Progenitor cell of endocrine pancreas (in vitro differentiated cells): ENCODE data around the gene GXYLT2. TPM values are rescaled to one million over a fixed set of nuclear protein-coding genes. Genes with fewer than 3 reads are reported as not detected.

Experiments used
- DNase-seq: peaks from one replicate; pipeline ENCODE4 v3.0.0; 2021; ENCODE audit warnings: low spot score; ENCODE audit not compliant: unreplicated experiment
- H3K27ac Mint-ChIP-seq: 2 replicates; pipeline ENCODE4 v1.8.0; 2021; ENCODE audit warnings: mild to moderate bottlenecking, moderate library complexity, mixed read lengths
- H3K27me3 Mint-ChIP-seq: 2 replicates; pipeline ENCODE4 v1.8.0; 2021; ENCODE audit warnings: mixed read lengths
- H3K36me3 Mint-ChIP-seq: 2 replicates; pipeline ENCODE4 v1.8.0; 2022; ENCODE audit warnings: mixed read lengths; ENCODE audit not compliant: insufficient read depth
- H3K4me1 Mint-ChIP-seq: 2 replicates; pipeline ENCODE4 v1.8.0; 2021; ENCODE audit warnings: low read depth, mixed read lengths
- H3K4me3 Mint-ChIP-seq: 2 replicates; pipeline ENCODE4 v1.8.0; 2021; ENCODE audit warnings: low read depth, mild to moderate bottlenecking, moderate library complexity, mixed read lengths
- H3K9me3 Mint-ChIP-seq: 2 replicates; pipeline ENCODE4 v1.8.0; 2021; ENCODE audit warnings: low read depth, mixed read lengths
- CTCF ChIP-seq: fragments of 200-600 bp; sonication (generic); IDR thresholded peaks from one replicate; pipeline ENCODE4 v1.5.0; 2021; ENCODE audit warnings: antibody characterized with exemption, mild to moderate bottlenecking; ENCODE audit not compliant: unreplicated experiment
- total RNA-seq: library from RNA; stranded (reverse); gene quantifications from 2 replicates; pipeline ENCODE4 v1.2.1, GENCODE V29; 2021

Gene GXYLT2
- total RNA-seq, 1 donor from 2014 or later = 6.0 TPM

GRCh38 chr3:72890166-72890925, 2.5 kb downstream of the GXYLT2 start:
- H3K27me3 Mint-ChIP-seq = peaks cover 6% of the 10 kb centered on the region
- no peak overlapping the region for H3K4me3 Mint-ChIP-seq
- H3K36me3 Mint-ChIP-seq = no peaks in the 10 kb centered on the region
- DNase-seq = no peak
- H3K9me3 Mint-ChIP-seq = no peaks in the 10 kb centered on the region
- no peak overlapping the region for H3K27ac Mint-ChIP-seq
- TF ChIP-seq CTCF = no peak
- peaks cover 21% of the 10 kb centered on the region for H3K4me1 Mint-ChIP-seq

GRCh38 chr3:72891053-72891855, 3.4 kb downstream of the GXYLT2 start:
- H3K27ac Mint-ChIP-seq = no peak overlapping the region
- no peaks in the 10 kb centered on the region for H3K36me3 Mint-ChIP-seq
- peaks cover 6% of the 10 kb centered on the region for H3K27me3 Mint-ChIP-seq
- no peak for TF ChIP-seq CTCF
- no peak overlapping the region for H3K4me3 Mint-ChIP-seq
- DNase-seq = no peak
- no peaks in the 10 kb centered on the region for H3K9me3 Mint-ChIP-seq
- peaks cover 21% of the 10 kb centered on the region for H3K4me1 Mint-ChIP-seq

GRCh38 chr3:72892081-72892775, 4.4 kb downstream of the GXYLT2 start:
- peaks cover 6% of the 10 kb centered on the region for H3K27me3 Mint-ChIP-seq
- no peak for TF ChIP-seq CTCF
- no peak overlapping the region for H3K27ac Mint-ChIP-seq
- H3K4me3 Mint-ChIP-seq = no peak overlapping the region
- peaks cover 18% of the 10 kb centered on the region for H3K4me1 Mint-ChIP-seq
- DNase-seq = no peak
- no peaks in the 10 kb centered on the region for H3K36me3 Mint-ChIP-seq
- no peaks in the 10 kb centered on the region for H3K9me3 Mint-ChIP-seq

GRCh38 chr3:72892870-72893269, 5.0 kb downstream of the GXYLT2 start:
- H3K4me3 Mint-ChIP-seq = no peak overlapping the region
- no peaks in the 10 kb centered on the region for H3K9me3 Mint-ChIP-seq
- no peaks in the 10 kb centered on the region for H3K36me3 Mint-ChIP-seq
- no peak for DNase-seq
- H3K27me3 Mint-ChIP-seq = peaks cover 6% of the 10 kb centered on the region
- no peak overlapping the region for H3K27ac Mint-ChIP-seq
- peaks cover 14% of the 10 kb centered on the region for H3K4me1 Mint-ChIP-seq
- peak; percentile 42 for TF ChIP-seq CTCF

- no peak for TF ChIP-seq CTCF
- H3K27me3 Mint-ChIP-seq = peaks cover 6% of the 10 kb centered on the region
- no peaks in the 10 kb centered on the region for H3K36me3 Mint-ChIP-seq
- H3K27ac Mint-ChIP-seq = no peak overlapping the region
- peaks cover 6% of the 10 kb centered on the region for H3K4me1 Mint-ChIP-seq
- no peak overlapping the region for H3K4me3 Mint-ChIP-seq
- no peak for DNase-seq
- H3K9me3 Mint-ChIP-seq = no peaks in the 10 kb centered on the region
Observed at GRCh38 chr3:72894976-72895552, 7.2 kb downstream of the GXYLT2 start.
